ENCODE data around the gene EFNA5.

EFNA5 gene

DNA sequence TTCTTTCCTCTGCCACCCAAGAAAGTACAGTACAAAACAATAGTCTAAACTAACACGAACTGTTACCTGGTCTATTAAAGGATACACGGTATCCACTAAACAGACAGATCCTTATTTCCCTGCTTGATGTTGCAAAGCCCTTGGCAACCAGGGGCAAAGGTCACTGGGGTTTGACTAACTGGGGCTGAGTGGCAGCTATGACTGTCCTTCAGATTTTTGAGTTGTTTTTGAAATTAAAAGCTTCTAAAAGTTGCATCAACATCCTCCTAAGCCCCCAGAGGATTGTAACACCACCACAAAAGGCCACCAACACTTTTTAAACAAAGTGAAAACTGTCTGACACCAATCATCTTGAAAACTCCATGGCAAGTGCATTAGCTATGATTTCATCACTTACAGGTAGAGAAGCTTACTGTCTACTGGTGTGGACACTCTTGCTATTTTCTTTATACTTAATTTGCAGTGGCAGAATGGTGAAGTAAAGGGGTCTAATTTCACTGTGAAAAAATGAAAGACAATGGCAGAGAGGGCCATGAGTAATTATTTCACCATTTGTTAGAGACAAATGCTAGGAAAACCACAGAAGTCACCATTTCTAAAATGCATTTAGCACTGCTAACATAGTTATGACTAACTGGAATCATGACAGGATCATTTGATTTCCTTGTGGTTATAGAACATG is 292.4 kb downstream of the EFNA5 start:
- H3K4me1 ChIP-seq (ENCODE audit: control insufficient read depth, low read depth, low read length), result peaks cover 5% of the 10 kb centered on the region

DNA sequence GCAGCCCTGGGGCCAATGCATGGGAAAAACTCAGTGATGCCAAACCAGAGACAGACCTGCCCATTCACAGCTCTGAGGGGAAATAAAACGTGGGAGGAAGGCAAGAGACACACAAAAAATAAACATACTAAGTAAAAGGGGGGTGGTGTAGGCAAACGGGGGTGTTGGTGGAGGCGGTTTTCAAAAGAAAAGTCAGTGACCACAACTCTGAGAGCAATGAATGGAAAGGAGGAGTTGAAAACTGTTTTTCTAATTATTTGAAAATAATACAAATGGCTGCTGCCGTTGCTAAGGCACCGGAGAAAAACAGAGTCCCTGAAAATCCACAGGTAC is 293.5 kb downstream of the EFNA5 start:
- Histone ChIP-seq H3K9me3 (ENCODE audit: control insufficient read depth, low read depth, low read length) (no peaks in the 10 kb centered on the region), H3K4me3 (ENCODE audit: low read length) (no peak overlapping the region), H3K27me3 (ENCODE audit: control insufficient read depth, insufficient read depth, low read length) (no peaks in the 10 kb centered on the region), H3K4me1 (ENCODE audit: control insufficient read depth, low read depth, low read length) (peaks cover 5% of the 10 kb centered on the region), H3K9ac (ENCODE audit: low read length) (no peak overlapping the region), H3K27ac (ENCODE audit: low read length) (no peak overlapping the region), H3K36me3 (ENCODE audit: control insufficient read depth, low read depth, low read length) (no peaks in the 10 kb centered on the region)

More for the DNA sequence above, 292.4 kb downstream of the EFNA5 start:
- Histone ChIP-seq H3K27me3 (ENCODE audit: control insufficient read depth, insufficient read depth, low read length) (no peaks in the 10 kb centered on the region), H3K27ac (ENCODE audit: low read length) (no peak overlapping the region), H3K4me3 (ENCODE audit: low read length) (no peak overlapping the region), H3K9ac (ENCODE audit: low read length) (no peak overlapping the region), H3K36me3 (ENCODE audit: control insufficient read depth, low read depth, low read length) (no peaks in the 10 kb centered on the region), H3K9me3 (ENCODE audit: control insufficient read depth, low read depth, low read length) (no peaks in the 10 kb centered on the region)

DNA sequence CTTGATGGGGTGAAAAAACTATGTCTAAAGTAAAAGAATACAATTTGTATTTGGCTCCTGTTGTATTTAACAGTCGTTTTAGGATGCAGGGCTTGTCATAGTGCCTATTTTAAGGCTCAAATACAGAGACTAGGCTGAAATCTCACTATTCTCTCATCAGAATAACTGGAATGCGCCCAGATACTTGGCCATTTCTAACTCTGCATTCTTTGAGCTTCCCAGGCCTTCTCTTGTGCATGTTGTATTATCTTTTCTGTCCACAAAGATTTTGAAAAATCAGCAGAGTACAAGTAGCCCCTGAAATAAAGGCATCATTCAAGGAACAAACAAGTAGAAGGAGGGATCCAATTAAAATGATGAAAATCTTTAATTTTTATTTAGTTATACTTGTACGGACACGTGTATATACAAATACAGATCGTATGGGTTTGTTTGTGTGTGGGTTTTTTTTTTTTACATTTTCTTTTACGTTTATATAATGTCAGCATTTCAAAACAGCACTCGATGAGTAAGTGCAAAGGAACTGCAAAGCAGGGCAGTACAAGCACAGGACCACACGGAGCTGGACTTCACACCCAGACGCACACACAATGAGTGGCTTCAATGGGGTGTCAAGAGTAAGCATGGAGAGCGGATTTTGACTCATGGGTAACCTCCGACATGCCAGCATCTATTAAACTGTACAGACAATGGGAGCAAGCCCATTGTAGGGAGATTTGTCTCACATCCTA is 294.0 kb downstream of the EFNA5 start:
- Histone ChIP-seq H3K9ac (ENCODE audit: low read length) (no peak overlapping the region), H3K9me3 (ENCODE audit: control insufficient read depth, low read depth, low read length) (no peaks in the 10 kb centered on the region), H3K4me1 (ENCODE audit: control insufficient read depth, low read depth, low read length) (peaks cover 5% of the 10 kb centered on the region), H3K27ac (ENCODE audit: low read length) (no peak overlapping the region), H3K27me3 (ENCODE audit: control insufficient read depth, insufficient read depth, low read length) (no peaks in the 10 kb centered on the region), H3K36me3 (ENCODE audit: control insufficient read depth, low read depth, low read length) (no peaks in the 10 kb centered on the region), H3K4me3 (ENCODE audit: low read length) (no peak overlapping the region)

DNA sequence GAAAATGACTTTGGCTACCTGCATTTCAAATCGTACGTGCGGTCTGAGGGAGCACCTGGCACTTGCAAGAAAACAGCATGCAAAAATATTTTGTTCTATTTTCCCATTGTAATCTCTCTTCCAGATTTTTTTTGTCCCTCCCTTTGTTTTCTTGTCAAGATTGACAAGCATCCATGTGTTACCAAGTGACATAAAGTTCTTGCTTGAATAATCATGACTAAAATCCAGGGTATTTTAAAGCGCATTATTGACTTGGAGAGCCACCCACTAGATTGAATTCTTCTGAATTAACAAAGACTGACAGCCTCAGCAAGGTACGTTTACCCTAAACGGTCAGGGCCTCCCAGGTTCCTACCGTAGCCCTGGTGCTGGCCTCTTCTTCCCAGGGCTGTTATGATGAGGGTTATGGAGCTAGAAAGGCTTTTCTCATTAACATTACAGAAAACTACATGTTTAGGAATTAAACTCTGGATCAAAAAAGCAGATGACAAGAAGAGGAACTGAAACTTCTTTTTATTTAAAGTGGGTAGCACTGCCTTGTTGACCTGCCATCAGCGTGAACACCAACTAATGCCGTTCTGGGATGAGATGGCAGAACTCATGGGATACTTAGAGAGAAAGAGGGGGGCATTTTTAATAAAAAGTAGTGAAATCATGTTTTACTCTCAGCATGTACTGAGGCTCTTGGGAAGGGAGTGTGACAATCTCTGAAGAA is 297.0 kb downstream of the EFNA5 start:
- no peaks in the 10 kb centered on the region for H3K9me3 ChIP-seq (ENCODE audit: control insufficient read depth, low read depth, low read length)
- no peak overlapping the region for H3K4me3 ChIP-seq (ENCODE audit: low read length)
- H3K27me3 ChIP-seq (ENCODE audit: control insufficient read depth, insufficient read depth, low read length), result no peaks in the 10 kb centered on the region
- peaks cover 5% of the 10 kb centered on the region for H3K4me1 ChIP-seq (ENCODE audit: control insufficient read depth, low read depth, low read length)
- no peak overlapping the region for H3K27ac ChIP-seq (ENCODE audit: low read length)
- H3K36me3 ChIP-seq (ENCODE audit: control insufficient read depth, low read depth, low read length), result no peaks in the 10 kb centered on the region
- H3K9ac ChIP-seq (ENCODE audit: low read length), result no peak overlapping the region

DNA sequence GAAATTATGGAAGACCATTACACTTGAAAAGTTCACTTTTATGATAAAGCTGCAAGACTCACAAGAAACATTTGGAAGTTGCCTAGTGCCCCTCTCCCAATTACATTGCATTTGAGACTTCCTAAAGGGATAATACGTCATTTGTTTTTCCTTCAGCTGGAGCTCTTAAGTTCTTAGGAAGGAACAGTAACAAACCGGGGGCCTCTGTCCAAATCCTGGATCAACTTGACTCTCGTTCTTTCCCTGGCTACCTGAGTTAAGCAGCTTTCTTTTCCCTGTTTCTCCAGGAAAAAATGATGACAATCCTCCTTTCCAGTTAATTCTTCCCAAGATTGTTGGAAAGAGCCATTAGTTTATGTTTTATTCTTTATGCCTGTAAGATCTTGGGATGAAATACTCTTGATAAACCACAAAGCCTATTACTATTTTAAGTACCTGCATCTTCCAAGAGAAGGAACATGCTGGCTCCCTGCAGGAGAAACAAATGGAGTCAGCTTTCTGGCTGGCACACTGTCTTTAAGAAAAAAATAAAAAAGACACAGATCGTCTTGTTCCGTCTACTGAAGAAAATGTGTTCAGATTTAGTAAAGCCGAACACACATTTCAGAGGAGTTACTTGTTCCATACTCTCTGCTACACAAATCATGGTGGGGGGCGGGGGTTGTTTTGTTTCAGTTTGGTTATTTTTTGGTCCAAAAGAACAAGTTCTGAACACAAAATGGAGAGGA is 297.9 kb downstream of the EFNA5 start:
- Histone ChIP-seq H3K4me3 (ENCODE audit: low read length) (no peak overlapping the region), H3K9ac (ENCODE audit: low read length) (no peak overlapping the region), H3K9me3 (ENCODE audit: control insufficient read depth, low read depth, low read length) (no peaks in the 10 kb centered on the region), H3K27ac (ENCODE audit: low read length) (no peak overlapping the region), H3K27me3 (ENCODE audit: control insufficient read depth, insufficient read depth, low read length) (no peaks in the 10 kb centered on the region), H3K36me3 (ENCODE audit: control insufficient read depth, low read depth, low read length) (no peaks in the 10 kb centered on the region), H3K4me1 (ENCODE audit: control insufficient read depth, low read depth, low read length) (peaks cover 12% of the 10 kb centered on the region)

DNA sequence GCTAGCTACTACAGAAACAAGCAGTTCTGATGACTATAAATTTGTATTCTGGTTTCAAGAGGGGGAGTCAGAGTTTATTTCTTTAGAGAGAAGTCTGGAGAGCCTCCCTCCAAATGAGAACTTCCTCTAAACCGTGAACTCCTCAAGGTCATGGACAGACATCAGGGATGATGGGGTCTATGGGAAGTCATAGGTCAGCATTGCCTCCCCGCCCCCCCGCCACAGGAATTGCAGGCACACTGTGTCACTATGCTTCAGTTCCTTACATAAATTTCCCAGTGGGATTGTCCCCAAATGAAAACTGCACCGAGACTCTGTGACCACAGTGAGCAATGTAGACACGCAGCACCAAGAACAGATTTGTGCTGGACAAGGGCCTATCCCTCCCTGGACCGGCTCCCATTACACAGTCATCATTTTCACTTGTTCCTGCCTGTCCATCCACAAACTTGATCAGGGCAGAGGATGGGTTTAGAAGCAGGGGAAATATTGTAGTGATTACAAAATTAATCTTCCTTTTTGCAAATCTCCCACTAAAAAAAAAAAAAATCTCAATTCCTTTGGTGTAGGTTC is 300.3 kb downstream of the EFNA5 start:
- no peaks in the 10 kb centered on the region for H3K27me3 ChIP-seq (ENCODE audit: control insufficient read depth, insufficient read depth, low read length)
- H3K4me3 ChIP-seq (ENCODE audit: low read length), result no peak overlapping the region
- H3K36me3 ChIP-seq (ENCODE audit: control insufficient read depth, low read depth, low read length), result no peaks in the 10 kb centered on the region
- no peaks in the 10 kb centered on the region for H3K9me3 ChIP-seq (ENCODE audit: control insufficient read depth, low read depth, low read length)
- no peak overlapping the region for H3K9ac ChIP-seq (ENCODE audit: low read length)
- no peak overlapping the region for H3K27ac ChIP-seq (ENCODE audit: low read length)
- peaks cover 27% of the 10 kb centered on the region for H3K4me1 ChIP-seq (ENCODE audit: control insufficient read depth, low read depth, low read length)

DNA sequence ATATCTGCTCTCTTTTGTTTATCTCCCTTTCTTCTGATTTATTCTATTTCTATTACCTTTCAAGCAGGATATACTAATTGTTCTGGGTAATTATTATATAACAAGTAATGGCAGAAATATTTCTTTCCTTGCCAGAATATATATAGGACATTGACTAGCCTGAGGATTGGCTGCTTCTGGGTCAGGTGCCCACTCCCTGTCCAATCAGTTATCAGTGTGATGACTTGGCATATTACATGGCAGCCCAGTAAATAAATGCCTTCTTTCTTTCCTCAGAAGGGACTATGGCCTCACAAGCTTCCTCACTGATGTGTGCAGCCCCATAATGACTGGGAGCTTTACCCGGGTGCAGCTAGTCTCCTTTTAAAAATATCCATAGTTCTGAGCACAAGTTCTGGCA is 301.1 kb downstream of the EFNA5 start:
- peaks cover 28% of the 10 kb centered on the region for H3K4me1 ChIP-seq (ENCODE audit: control insufficient read depth, low read depth, low read length)
- H3K27ac ChIP-seq (ENCODE audit: low read length), result no peak overlapping the region

DNA sequence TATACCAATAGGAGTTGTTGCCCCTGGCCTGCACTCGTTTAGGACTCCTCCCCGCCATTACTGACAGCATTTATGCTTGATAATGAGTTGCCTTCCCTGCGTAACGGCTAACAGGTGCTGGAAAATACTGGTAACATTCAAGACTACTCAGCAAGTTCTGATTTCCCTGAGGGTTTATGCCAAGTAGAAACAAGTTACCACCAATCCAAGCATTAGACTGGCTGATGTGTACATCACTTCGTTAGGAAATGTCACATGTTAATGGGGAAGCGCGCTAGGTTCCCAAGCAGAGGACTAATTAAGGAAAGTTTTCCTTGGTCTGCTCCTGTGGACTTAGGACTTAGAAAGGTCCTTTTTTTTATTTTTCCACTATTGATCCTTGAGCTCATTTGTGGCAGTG is 302.1 kb downstream of the EFNA5 start:
- Histone ChIP-seq H3K4me1 (ENCODE audit: control insufficient read depth, low read depth, low read length) (peaks cover 24% of the 10 kb centered on the region), H3K9me3 (ENCODE audit: control insufficient read depth, low read depth, low read length) (no peaks in the 10 kb centered on the region), H3K27ac (ENCODE audit: low read length) (no peak overlapping the region), H3K4me3 (ENCODE audit: low read length) (no peak overlapping the region), H3K27me3 (ENCODE audit: control insufficient read depth, insufficient read depth, low read length) (no peaks in the 10 kb centered on the region), H3K9ac (ENCODE audit: low read length) (no peak overlapping the region), H3K36me3 (ENCODE audit: control insufficient read depth, low read depth, low read length) (no peaks in the 10 kb centered on the region)

More for the DNA sequence above, 301.1 kb downstream of the EFNA5 start:
- Histone ChIP-seq H3K4me3 (ENCODE audit: low read length) (no peak overlapping the region), H3K27me3 (ENCODE audit: control insufficient read depth, insufficient read depth, low read length) (no peaks in the 10 kb centered on the region), H3K9me3 (ENCODE audit: control insufficient read depth, low read depth, low read length) (no peaks in the 10 kb centered on the region), H3K36me3 (ENCODE audit: control insufficient read depth, low read depth, low read length) (no peaks in the 10 kb centered on the region), H3K9ac (ENCODE audit: low read length) (no peak overlapping the region)

DNA sequence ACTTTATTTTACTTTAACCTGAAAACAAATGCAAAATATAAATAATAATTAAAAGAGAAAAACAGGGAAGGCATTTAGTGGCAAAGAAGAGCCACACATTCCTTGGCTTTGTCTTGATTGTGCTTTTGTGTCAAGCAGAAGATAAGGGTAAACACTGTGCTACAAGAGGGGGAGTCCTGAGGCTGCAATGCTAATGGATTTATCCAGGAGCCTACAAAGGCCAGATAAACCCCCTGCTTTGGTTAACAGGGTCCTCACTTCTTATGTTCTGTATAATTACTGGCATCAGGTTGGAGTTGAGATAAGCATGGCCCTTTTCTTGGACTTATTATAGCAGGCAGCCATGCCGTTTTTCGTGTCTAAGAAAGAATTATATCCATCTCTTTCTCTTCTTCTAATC is 302.8 kb downstream of the EFNA5 start:
- no peaks in the 10 kb centered on the region for H3K9me3 ChIP-seq (ENCODE audit: control insufficient read depth, low read depth, low read length)
- peaks cover 24% of the 10 kb centered on the region for H3K4me1 ChIP-seq (ENCODE audit: control insufficient read depth, low read depth, low read length)
- no peak overlapping the region for H3K4me3 ChIP-seq (ENCODE audit: low read length)
- no peaks in the 10 kb centered on the region for H3K27me3 ChIP-seq (ENCODE audit: control insufficient read depth, insufficient read depth, low read length)
- no peak overlapping the region for H3K27ac ChIP-seq (ENCODE audit: low read length)
- H3K9ac ChIP-seq (ENCODE audit: low read length), result no peak overlapping the region
- H3K36me3 ChIP-seq (ENCODE audit: control insufficient read depth, low read depth, low read length), result no peaks in the 10 kb centered on the region

DNA sequence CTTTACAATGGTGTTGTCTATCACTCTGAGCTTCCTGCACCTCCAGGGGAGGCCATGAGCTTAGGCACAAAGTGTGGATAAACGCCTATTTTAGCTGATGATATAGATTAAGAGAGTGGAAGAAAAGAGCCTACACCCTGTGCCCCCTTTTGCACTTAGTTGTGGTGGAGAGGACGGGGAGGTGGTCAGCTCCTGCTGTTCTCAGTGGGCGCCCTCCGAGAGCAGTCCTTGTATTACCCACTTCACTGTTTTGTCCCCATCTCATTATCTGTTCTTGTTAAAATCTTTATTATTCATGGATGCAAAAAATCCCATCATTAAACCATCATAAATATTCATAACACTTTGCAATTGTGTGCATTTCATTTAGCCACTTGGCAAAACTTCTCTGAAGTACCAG is 303.3 kb downstream of the EFNA5 start:
- H3K27me3 ChIP-seq (ENCODE audit: control insufficient read depth, insufficient read depth, low read length), result no peaks in the 10 kb centered on the region
- peaks cover 24% of the 10 kb centered on the region for H3K4me1 ChIP-seq (ENCODE audit: control insufficient read depth, low read depth, low read length)
- H3K36me3 ChIP-seq (ENCODE audit: control insufficient read depth, low read depth, low read length), result no peaks in the 10 kb centered on the region
- no peak overlapping the region for H3K9ac ChIP-seq (ENCODE audit: low read length)
- no peak overlapping the region for H3K27ac ChIP-seq (ENCODE audit: low read length)
- no peaks in the 10 kb centered on the region for H3K9me3 ChIP-seq (ENCODE audit: control insufficient read depth, low read depth, low read length)
- no peak overlapping the region for H3K4me3 ChIP-seq (ENCODE audit: low read length)
